NCI-H2227 treated with DMSO at 0.1 percent for 48 hours (cell line): ENCODE measurements around the gene GNAI1.

Experiments used
- DNase-seq: peaks from one replicate; lab custom pipeline; 2025; lab: John Stamatoyannopoulos, UW

GNAI1 gene

DNA sequence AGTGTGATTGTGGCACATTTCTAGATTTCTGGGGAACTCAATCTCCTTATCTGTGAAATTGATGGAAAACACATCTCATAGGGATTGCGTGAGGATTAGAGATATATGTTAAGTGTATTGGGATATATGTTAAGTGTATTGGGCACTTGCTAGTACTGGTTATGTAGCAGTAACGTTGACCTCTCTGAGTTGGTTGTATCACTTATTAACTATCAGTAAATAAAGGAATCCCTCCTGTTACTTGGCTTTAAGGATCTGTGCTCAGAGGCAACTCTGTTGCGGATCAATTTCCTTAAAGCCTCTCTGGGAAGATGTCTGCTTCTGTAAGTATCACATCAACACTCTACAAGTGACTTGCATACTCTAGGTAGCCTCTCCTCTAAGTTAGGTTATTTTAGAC, 25.2 kb downstream of the GNAI1 start:
- no peak for DNase-seq

DNA sequence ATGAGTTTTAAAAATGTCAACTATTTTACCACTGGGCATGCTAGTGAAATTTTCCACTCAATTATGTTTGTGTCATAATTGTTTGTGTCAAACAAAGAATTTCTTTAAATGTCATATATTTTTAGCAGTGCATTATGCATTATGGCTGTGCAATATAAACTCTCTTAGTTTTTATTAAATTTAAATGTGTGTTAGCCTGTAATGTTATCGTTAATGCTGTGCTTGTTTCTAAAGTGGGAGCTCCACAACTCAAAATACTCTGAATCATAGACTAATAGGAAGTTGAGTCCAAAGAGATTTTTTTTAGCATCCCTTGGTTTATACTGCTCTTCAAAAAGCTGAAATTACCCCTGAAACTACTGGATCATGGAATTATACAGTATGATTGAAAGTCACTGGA, 26.8 kb downstream of the GNAI1 start:
- DNase-seq = no peak

DNA sequence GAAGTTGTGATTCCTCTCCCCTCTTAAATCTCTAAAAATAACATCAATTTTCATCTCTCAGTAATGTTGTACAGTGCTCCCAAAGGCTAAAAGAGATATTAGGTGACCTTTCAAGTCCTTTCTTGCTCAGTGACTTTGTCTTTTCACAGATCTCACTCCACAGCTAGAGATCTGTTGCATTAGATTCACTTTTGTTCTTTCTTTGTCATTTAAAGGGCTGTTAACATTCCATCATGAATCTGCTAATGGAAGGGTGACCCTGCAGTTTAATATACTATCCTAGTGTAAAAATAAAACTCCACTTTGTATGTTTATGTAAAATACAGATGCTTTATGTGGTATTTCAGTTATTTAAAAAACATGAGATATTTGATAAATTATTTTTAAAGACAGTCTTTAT, 30.5 kb downstream of the GNAI1 start:
- no peak for DNase-seq

DNA sequence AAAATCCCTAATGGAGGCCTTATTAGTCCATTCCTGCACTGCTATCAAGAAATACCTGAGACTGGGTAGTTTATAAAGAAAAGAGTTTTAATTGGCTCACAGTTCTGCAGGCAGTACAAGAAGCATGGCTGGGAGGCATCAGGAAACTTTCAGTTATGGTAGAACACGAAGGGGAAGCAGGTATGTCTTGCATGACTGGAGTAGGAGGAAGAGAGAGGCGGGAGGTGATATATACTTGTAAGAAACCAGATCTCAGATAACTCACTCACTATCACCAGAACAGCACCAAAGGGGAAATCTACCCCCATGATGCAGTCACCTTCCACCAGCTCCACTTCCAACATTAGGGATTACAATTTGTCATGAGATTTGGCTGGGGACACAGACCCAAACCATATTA, 35.8 kb downstream of the GNAI1 start:
- DNase-seq = no peak

DNA sequence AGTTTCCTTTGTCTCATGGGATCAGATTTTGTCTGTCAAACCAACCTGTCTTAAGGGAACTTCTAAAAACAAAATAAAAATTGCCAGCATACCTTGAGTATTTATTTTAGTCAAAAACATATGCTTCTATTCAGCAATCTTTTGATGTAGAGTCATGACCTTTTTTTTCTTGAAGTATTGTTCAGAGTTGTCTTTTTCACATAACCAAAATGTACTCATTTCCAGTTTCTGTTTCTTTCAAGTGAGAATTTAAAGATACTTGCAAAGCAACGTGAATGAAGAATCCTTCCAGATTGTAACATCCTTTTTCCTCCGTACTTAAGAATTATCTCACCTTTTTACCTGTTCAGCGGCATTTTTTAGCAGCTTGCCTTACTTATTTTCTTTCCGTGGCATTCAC, 37.8 kb downstream of the GNAI1 start:
- DNase-seq = no peak

DNA sequence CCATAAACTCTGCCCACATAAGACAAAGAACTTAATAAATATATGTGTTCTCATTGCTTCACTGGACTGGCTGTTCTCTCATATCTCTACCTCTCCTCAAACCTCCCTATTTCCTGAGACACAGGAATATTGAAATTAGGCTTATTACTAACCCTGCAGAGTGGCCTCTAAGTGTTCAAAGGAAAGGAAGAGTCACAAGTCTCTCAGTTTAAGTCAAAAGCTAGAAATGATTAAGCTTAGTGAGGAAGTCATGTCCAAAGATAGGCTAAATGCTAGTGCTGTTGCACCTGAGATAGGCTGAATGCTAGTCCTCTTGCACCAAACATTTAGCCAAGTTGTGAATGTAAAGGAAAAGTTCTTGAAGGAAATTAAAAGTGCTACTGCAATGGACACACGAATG, 41.1 kb downstream of the GNAI1 start:
- no peak for DNase-seq

DNA sequence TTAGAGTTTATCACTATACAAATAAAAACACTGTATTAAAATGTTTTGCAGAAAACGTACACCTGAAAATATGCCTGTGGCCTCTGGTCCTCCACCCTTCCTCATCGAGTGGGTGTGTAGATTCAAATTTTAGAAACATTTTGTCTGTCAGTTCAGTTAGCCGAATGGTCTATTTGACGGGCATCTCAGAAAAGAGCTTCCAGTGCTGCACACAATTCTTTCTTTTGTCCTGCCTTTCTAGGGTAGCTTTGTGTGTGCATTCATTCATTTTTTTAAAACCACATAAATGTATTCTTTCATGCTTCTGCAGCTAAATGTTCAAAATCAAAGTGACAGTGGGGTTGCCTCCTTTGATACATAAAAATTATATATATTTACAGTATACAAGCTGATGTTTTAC, 46.8 kb downstream of the GNAI1 start:
- DNase-seq = no peak

DNA sequence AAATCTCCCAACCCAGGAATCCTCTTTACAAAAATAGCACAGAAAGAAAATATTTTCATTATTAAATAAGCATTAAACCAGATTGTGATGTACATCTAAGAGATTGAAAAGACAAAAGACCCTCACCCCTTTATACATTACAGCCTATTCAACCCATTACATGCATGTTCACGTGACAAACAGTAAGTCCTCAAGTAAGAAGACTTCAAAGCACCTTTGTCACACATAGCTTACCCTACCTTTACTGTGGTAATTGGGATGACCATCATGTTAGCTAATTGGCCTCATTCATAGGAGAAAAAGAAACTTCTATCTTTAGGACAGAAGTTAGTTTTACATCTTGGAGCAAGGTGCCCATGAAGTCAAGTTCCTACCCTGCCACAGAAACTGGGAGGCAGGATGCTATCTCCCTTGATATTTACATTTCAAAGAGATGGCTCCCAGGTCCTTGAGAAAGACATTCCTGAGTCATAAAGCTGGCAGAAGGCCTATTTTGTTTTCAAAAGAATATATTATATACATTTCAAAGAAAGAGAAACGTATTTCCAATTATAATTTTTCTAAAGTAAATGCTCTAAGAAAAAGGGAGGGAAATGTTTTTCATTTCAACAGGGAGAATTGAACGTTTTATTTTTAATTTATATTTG, 48.1 kb downstream of the GNAI1 start:
- no peak for DNase-seq

DNA sequence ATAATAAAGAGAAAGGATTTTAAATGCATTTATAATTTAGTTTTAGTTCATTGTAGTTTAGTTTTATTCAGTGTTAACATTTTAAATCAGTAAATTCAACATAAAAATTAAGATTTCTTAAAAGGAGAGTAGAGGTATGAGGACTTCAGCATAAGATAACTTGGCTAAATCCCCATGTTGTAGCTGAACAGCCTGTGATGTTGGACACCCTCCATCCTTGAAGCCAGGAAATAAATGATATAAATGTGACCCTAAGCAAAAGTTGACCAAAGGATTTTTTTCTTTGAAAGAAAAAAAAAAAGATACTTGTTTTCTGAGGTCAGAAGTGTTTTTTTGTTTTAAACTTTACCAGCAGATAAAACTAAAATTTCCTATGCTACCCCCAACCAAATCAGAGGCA, 48.7 kb downstream of the GNAI1 start:
- DNase-seq = no peak

DNA sequence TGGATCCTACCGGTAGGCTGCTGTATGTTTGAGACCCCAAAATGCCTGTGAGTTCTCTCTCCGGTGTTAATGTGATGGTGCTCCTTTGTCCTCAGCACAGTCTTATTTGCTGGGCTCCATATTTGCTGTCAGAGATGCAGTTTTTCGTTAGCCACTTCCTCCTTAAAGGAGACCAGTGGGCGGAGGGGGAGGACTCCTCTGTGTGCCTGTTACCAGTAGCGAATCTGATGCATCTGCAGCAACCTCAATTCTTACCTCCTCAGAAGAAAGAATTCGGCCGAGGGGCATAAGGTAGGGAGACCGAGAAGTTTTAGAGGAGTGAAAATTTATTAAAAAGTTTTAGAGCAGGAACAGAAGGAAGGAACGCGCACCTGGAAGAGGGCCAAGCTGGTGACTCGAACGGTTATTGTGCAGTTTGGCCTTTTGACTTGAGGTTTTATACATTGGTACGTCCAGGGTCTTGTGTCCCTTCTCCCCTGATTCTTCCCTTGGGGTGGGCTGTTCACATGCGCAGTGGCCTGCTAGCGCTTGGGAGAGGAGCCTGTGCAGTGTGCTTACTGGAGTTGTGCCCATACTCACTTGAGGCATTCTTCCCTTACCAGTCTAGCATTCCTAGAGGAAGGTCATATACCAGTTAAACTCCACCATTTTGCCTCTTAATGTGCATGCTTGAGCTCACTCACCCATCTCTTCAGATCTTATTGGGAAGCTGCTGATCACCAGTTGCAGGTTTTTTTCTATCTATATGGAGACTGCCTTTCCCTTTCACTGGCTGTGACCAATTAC, 49.5 kb downstream of the GNAI1 start:
- DNase-seq = no peak

DNA sequence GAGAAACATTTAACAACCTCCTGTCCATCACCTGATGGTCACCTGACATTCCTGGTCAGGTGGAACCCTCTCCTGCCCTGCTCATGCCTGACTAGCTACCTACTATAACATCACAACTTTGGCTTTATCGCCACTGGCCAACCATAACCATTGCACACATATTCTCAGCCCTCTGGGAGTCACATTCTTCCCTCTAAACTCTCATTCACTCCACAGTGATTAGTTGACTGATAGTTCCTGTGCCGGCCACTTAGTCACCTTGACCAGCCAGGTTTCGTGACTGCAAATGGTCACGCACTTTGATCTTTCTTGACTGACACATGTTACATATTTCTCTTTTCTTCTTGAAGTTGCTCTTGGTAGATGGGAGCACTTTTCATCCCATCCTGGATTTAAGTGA, 50.1 kb downstream of the GNAI1 start:
- no peak for DNase-seq

DNA sequence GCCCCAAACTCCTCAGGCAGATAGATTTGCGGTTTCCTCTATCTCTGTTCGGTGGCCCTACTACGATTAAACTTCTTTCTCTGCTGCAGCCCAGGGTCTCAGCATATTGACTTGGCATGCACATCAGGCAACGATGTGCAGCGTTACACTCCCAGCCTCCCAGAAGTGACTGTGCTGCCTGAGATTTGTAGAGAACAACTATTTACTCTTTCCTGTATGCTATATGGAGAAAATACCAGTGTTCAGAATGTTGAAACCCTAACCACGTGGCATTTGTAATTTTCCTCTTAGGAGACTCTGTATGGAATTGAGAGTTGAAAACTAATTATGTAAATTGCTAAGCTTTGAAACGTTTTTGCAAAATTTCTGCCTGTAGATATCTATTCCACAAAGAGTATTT, 50.9 kb downstream of the GNAI1 start:
- no peak for DNase-seq

DNA sequence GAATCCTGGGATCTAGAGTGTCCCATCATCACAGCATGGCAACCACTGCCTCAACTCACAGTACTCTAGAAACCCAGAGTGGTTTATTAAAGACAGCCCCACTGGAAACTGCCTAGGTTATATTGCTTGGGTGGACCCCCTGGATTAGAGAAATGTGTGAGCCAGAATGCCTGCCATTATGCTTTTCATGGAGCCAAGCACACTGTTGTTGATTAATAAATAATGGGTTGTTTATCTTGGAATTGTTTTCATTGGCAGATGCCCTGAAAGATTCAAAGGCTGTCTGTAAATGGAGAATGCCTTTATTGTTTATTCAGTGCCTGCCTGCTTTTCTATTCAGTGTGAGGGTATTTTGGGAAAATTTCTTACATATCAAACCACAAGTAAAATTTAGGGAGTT, 52.1 kb downstream of the GNAI1 start:
- DNase-seq = no peak

DNA sequence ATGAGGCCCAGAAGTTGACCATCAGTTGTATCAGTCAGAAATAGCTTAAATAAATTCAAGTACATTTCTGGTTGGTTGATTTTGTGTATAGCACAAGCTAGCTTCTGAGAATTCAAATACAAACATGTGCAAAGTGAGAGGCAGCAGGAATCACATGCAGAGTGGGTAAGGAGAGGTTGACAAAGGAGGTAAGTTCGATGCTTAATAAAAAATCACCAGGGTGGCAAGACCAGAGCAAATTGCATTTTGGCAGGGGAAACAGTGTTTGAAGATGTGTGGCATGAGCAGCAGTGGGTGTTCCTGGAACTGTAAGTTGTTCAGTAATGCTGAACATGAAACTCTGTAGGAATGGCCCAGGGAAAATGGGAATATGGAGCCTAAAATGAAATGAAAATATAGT, 52.6 kb downstream of the GNAI1 start:
- no peak for DNase-seq

DNA sequence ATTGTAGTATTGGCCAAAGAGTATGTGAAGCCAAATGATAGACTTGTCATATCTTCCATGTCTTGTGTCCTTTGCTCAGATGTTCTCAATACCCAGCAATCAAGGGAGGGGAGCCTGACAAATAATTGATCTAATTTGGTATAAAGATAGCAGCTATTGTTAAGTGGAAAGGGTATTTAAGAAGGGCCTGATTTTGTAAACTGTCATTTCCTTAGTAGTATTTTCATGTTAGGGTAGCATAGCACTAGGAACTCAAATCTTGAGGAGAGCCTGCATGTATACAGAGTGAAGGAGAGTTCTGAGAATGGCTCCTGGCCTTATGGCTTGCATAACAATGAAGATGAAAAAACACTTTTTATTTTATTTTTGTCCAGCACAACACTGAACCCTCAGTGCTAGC, 53.1 kb downstream of the GNAI1 start:
- DNase-seq = no peak

DNA sequence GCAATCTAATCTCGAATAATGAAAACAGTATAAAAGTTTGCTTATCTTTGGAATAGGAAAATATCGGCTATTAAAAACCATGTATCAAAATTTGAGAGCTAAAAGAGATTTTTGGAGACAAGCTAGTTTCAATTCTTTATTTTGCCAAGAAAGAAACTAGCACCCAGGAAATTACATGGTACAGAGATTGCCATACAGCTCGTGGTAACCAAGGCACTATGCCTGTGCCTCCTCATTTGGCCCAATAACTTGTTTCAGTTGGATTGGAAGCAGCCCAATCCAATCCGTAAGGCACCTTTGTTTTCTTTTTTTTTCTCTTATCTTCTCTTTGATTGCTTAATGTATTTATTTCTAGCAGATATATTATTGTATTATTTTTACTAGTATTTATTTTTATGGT, 55.0 kb downstream of the GNAI1 start:
- DNase-seq = no peak

DNA sequence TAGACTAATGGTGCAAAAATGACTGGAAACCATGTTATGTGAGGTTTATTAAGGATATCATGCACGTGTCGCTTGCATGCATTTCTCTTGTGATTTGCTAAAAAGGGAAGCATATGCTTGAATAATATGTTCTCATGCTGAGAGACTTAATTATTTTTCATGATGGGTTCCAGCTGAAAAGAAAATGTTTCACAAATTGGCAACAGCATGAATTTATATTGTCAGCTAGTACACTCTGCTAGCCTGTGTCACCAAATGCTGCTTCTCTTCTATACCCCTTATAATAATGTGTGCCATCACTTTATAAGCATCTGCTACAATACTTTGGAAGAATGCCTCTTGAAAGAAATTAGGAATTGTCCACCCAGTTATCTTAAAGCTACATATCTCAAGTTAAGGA, 63.0 kb downstream of the GNAI1 start:
- DNase-seq = no peak

DNA sequence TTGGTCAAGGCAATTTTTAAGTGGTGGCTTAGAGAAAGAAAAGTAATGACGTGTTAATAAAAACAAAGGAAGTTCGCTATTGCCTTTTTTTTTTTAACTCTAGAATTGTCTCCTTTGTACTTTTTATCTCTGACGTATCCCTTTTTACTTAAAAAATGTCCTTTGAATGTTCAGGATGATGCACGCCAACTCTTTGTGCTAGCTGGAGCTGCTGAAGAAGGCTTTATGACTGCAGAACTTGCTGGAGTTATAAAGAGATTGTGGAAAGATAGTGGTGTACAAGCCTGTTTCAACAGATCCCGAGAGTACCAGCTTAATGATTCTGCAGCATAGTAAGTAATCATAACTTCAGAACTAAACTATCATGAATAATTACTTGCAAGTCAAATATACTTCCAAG, 64.4 kb downstream of the GNAI1 start:
- DNase-seq = no peak

DNA sequence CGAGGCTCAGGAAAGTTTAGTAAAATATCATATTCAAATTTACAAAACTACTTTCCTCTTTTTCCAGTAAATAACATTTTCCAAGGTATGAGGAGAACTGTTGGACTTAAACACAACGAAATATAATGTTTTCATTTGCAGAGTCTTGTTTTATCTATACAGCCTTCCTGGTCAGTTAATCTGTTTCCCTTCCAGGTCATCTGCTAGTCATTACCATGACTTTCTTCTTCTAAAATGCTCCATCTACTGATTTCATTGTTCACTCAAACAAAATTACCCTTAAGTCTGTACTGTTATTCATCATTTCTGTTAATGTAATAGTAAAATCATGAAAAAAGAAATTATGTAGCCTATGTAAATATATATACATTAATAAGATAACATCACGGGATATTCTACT, 69.8 kb downstream of the GNAI1 start:
- DNase-seq = no peak

DNA sequence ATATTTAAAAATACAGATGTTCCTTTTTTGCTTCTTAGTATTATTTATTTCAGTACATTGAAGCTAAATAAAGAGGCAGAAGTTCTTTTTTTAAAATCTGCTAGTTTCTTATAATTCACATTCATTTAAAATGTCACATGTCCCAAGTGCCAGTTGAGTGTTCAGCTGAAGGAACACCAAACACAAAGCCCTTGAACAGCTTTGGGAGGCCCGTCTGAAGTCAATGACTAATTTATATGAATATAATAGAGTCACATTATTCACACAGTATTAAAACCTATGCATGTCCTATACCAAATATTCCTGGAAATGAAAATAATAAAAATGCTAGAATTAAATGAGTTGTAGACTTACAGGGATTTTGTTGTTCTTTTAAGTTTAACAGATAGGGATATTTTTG, 70.3 kb downstream of the GNAI1 start:
- no peak for DNase-seq

DNA sequence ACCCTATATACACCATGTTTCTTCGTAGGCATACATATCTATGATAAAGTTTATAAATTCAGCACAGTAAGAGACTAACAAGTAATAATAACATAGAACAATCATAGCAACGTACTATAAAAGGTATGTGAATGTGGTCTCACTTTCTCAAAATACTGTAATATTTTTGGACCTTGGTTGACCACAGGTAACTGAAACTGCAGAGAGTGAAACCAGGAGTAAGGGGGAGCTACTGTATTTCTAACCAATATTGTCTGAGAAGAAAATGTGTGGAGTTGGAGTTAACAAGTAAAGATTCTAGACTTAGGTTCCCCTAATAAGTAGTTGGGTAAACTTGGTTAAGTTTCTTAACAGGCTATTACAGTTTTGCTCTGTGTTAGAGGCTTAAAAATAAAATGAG, 72.1 kb downstream of the GNAI1 start:
- no peak for DNase-seq

DNA sequence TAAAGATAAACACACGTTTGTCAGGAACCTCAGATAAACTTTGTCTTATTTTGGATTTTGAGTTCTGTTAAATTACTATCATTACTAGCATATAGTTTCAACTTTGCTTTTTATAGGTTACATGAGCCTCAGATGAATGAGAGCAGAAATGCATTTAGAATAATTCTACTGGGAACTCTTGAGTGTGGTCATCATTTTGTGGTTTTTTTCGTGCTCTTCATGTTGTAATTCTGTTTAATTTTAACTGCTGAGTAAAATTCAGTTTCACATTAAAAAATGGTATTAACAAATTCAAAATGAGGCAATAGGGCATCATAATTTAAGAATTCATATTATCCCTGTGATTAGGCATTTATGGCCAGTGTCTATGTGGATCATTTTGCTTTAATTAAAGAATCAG, 72.9 kb downstream of the GNAI1 start:
- DNase-seq = no peak

DNA sequence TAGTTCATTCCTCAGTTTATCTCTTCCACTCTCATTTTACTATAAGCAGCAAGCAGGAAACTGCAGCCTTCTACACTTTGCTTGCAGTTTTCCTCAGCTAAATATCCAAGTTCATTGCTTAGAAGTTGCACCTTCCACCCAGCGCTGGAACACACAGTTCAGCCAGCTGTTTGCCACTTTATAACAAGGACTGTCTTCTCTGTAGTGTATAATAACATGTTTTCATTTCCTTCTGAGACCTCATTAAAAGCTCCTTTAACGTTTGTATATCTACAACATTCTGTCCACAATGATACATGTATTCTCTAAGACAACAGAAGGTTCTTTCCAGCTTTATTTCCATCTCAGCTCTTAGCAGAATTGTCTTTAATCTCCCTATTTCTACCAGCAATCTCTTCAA, 74.1 kb downstream of the GNAI1 start:
- no peak for DNase-seq

DNA sequence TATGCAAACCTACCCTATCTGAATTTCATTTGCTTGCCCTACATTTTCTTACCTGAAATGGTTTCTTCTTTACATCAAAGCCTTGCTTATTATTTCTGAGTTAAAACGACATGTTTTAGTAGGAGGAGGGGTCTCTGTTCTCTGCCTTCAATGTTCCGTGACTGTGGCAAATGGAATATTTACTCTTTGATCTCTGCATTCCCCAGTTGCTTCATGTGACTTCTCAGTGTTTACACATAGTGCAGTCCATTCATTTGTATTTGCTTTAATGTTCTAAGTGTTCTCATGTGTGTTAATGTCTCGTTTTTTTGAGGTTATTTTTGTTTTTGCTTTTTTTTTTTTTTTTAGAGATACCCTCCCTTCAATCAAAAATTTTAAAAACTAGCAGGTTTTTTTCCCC, 75.8 kb downstream of the GNAI1 start:
- DNase-seq = no peak
